ENCODE data around the gene SLF2. TPM values are rescaled to one million over a fixed set of nuclear protein-coding genes. Genes with fewer than 3 reads are reported as not detected.
A peak's percentile ranks its signal among the peaks of the same experiment; 100 is the strongest.

The SLF2 gene
- total RNA-seq, 1 donor from 2014 or later, result 22.2 TPM

DNA sequence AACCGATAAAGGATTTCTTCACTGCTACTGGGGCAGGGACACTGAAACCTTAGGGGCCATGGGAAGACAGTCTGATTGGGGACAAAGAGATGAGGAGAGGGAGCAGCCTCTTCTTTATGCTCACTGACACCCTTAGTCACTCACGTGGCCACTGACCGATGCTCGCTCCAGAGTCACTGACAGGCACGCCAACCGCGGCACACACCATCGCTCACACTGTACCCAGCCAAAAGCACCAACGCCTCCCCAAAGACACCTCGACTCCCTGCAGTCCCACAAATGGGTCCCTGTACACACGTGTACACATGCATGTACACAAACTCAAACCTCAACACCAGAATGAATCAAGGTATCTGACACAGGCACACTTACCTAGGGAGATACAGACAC, 35.3 kb upstream of the SLF2 start:
- no peak for DNase-seq (ENCODE audit: low read depth)
- H3K27me3 ChIP-seq (ENCODE audit: control insufficient read depth, insufficient read depth, low read length), result no peaks in the 10 kb centered on the region
- H3K36me3 ChIP-seq (ENCODE audit: control insufficient read depth, insufficient read depth, low read length), result no peaks in the 10 kb centered on the region
- TF ChIP-seq, protein P1, sequence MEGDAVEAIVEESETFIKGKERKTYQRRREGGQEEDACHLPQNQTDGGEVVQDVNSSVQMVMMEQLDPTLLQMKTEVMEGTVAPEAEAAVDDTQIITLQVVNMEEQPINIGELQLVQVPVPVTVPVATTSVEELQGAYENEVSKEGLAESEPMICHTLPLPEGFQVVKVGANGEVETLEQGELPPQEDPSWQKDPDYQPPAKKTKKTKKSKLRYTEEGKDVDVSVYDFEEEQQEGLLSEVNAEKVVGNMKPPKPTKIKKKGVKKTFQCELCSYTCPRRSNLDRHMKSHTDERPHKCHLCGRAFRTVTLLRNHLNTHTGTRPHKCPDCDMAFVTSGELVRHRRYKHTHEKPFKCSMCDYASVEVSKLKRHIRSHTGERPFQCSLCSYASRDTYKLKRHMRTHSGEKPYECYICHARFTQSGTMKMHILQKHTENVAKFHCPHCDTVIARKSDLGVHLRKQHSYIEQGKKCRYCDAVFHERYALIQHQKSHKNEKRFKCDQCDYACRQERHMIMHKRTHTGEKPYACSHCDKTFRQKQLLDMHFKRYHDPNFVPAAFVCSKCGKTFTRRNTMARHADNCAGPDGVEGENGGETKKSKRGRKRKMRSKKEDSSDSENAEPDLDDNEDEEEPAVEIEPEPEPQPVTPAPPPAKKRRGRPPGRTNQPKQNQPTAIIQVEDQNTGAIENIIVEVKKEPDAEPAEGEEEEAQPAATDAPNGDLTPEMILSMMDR (IDR thresholded peaks at IDR 0.05; ENCODE audit: insufficient read depth, low read length, poor library complexity, severe bottlenecking), result no peak
- no peak overlapping the region for H3K4me3 ChIP-seq (ENCODE audit: low read depth, low read length)

DNA sequence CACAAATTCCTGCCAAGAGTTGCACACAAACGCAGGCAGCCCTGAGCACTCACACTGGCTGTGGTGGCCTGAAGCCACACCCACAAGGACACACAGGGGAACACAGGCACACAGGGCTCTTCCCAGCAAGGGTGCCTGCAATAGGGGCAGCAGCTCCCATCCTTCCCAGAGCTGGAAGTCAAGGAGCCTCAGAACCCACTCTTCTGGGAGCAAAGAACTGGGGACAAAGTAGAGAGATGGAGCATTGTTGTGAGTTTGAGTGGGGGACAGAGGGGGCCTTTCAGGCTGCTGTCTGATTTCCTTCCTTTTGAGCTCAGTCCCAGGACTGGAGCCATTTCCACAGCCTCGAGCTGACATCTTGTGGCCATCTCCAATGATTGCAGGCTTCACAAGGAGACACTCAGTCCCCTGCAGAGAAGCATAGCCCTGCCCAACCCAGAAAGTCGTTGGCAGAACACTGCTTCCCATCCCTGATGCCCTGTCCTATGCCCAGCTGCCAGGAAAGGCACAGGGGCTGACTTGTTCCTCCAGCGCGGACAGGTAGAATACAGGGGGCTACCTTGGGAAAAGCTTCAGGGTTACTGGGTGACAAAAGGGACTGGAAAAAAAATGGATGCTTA, 34.4 kb upstream of the SLF2 start:
- no peak for DNase-seq (ENCODE audit: low read depth)
- Histone ChIP-seq H3K27me3 (ENCODE audit: control insufficient read depth, insufficient read depth, low read length) (no peaks in the 10 kb centered on the region), H3K36me3 (ENCODE audit: control insufficient read depth, insufficient read depth, low read length) (no peaks in the 10 kb centered on the region), H3K4me3 (ENCODE audit: low read depth, low read length) (no peak overlapping the region)
- TF ChIP-seq, protein P1 (IDR thresholded peaks at IDR 0.05; ENCODE audit: insufficient read depth, low read length, poor library complexity, severe bottlenecking), result peak; percentile 81

DNA sequence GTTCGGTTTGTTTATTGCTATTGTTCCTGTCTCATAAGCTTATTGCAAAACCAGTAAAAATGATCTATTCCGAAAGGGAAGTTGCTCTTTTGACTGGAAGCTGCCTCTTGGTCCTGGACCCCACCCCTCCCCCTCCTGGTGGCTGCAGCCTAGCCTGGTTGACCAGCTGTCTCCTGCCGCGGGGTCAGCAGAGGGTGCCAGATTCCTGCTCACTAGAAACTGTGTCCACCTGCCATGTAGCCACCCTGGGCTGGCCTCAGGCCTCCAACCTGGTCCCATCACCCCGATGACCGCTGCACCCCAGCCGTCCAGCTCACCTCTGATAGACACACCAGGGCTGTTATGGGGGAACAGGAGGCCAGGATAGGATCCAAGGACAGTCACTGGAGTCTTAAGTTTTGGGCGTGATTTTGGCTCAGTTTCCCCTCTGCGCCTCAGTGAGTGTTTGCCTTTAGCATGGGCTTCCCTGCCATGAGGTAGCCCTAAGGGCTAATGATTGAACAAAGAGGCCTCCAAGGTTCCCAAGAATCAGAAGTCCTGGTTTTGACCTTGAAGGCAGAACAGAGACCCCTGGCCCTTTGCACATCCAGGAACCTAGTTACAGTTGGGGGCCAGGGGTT, 32.9 kb upstream of the SLF2 start:
- DNase-seq (ENCODE audit: low read depth), result no peak
- Histone ChIP-seq H3K4me3 (ENCODE audit: low read depth, low read length) (no peak overlapping the region), H3K27me3 (ENCODE audit: control insufficient read depth, insufficient read depth, low read length) (no peaks in the 10 kb centered on the region), H3K36me3 (ENCODE audit: control insufficient read depth, insufficient read depth, low read length) (no peaks in the 10 kb centered on the region)
- TF ChIP-seq, protein P1 (IDR thresholded peaks at IDR 0.05; ENCODE audit: insufficient read depth, low read length, poor library complexity, severe bottlenecking), result peak; percentile 27

DNA sequence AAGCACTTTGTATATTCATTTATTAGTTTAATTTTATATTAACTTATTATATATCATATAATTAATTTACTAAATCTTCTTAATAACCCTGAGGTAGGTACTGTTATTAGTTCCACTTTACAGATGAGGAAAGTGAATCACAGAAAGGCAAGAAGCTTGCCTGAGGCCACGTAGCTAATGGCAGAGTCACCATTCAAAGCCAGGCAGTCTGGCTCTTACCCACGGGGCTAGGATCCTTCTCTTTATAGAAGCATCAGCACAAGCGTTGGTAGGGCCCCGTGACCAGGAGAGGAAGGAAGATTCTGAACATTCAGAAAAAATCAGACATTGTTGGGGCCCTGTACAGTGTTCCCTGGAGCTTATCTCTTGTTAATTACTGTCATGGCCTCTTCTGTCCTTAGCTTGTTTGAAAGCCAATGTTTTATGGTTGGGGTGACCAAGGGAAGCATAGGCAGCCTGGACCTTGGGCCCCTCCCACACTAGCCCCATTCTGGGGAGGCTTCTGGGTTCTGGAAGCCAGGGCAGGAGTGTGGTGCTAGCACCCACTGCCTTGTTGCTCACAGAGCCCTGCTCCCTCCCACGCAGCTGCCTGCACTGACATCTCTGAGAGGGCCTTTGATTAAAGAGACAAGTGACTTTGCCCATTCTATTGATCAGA, 31.1 kb upstream of the SLF2 start:
- DNase-seq (ENCODE audit: low read depth), result no peak
- Histone ChIP-seq H3K36me3 (ENCODE audit: control insufficient read depth, insufficient read depth, low read length) (no peaks in the 10 kb centered on the region), H3K27me3 (ENCODE audit: control insufficient read depth, insufficient read depth, low read length) (no peaks in the 10 kb centered on the region), H3K4me3 (ENCODE audit: low read depth, low read length) (no peak overlapping the region)
- TF ChIP-seq, protein P1 (IDR thresholded peaks at IDR 0.05; ENCODE audit: insufficient read depth, low read length, poor library complexity, severe bottlenecking), result no peak

DNA sequence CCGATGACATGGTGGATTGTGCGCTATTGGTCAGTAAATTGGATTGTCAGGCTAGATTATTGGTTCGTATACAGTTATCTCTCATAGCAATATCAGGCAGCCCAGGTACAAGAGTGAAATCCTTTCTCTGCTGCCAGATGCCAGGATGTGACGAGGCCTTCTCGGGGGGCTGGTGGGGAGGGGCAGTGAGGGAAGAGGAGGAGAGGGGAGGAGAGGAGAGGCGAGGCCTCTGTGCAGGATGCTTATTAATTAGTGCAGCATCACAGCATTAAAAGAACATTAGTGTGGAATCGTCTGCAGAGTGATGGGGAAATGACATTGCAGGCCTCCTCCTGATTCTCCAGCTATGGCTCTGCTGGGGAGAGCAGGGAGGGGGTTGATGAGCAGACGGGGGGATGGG, 30.5 kb upstream of the SLF2 start:
- Histone ChIP-seq H3K4me3 (ENCODE audit: low read depth, low read length) (no peak overlapping the region), H3K27me3 (ENCODE audit: control insufficient read depth, insufficient read depth, low read length) (no peaks in the 10 kb centered on the region), H3K36me3 (ENCODE audit: control insufficient read depth, insufficient read depth, low read length) (no peaks in the 10 kb centered on the region)
- no peak for DNase-seq (ENCODE audit: low read depth)
- TF ChIP-seq, protein P1 (IDR thresholded peaks at IDR 0.05; ENCODE audit: insufficient read depth, low read length, poor library complexity, severe bottlenecking), result no peak

Measured in kidney epithelial cell (primary cell).